ENCODE data around the gene CEP128. TPM values are rescaled to one million over a fixed set of nuclear protein-coding genes. Genes with fewer than 3 reads are reported as not detected.

Gene CEP128
- total RNA-seq, 6 experiments from 2014 or later, result 4.8 to 10.3 (median 8.8) TPM

- Mint-ChIP-seq H3K36me3 (ENCODE audit: low read depth) (peaks cover 6% of the 10 kb centered on the region; the same call in 1 of the 2 replicates), H3K4me1 (ENCODE audit: low read depth) (0 out of 2 replicates have a peak, but pooled peaks cover 4% of the 10 kb centered on the region), H3K9me3 (no peaks in the 10 kb centered on the region), H3K27me3 (ENCODE audit: insufficient read depth) (peaks cover 2% of the 10 kb centered on the region; the same call in 1 of the 2 replicates), H3K4me3 (no peak overlapping the region), H3K27ac (no peak overlapping the region)
- no peak for TF ChIP-seq CTCF (IDR thresholded peaks at IDR 0.05)
- DNase-seq, result no peak
These were observed 455.8 kb downstream of the CEP128 start for GRCh38 chr14:80485764-80486163.

- Mint-ChIP-seq H3K27ac (no peak overlapping the region), H3K4me3 (no peak overlapping the region), H3K9me3 (no peaks in the 10 kb centered on the region), H3K4me1 (ENCODE audit: low read depth) (peaks cover 5% of the 10 kb centered on the region), H3K36me3 (ENCODE audit: low read depth) (peaks cover 6% of the 10 kb centered on the region; the same call in 1 of the 2 replicates), H3K27me3 (ENCODE audit: insufficient read depth) (peaks cover 2% of the 10 kb centered on the region; the same call in 1 of the 2 replicates)
- DNase-seq, result no peak
- no peak for TF ChIP-seq CTCF (IDR thresholded peaks at IDR 0.05)
These were observed 458.2 kb downstream of the CEP128 start for GRCh38 chr14:80483331-80483730.

- no peak for TF ChIP-seq CTCF (IDR thresholded peaks at IDR 0.05)
- Mint-ChIP-seq H3K36me3 (ENCODE audit: low read depth) (peaks cover 7% of the 10 kb centered on the region), H3K4me1 (ENCODE audit: low read depth) (peaks cover 50% of the 10 kb centered on the region), H3K27ac (peak overlapping the region; percentile 81), H3K4me3 (peak overlapping the region; percentile 48), H3K27me3 (ENCODE audit: insufficient read depth) (peaks cover 2% of the 10 kb centered on the region; the same call in 1 of the 2 replicates), H3K9me3 (no peaks in the 10 kb centered on the region)
- peak; percentile 29 for DNase-seq
These were observed 464.0 kb downstream of the CEP128 start for GRCh38 chr14:80477388-80478160.

- peak overlapping the region; percentile 56 for H3K27ac Mint-ChIP-seq
These were observed 466.5 kb downstream of the CEP128 start for GRCh38 chr14:80475074-80475473.

More at GRCh38 chr14:80475074-80475473, 466.5 kb downstream of the CEP128 start:
- TF ChIP-seq CTCF (IDR thresholded peaks at IDR 0.05), result no peak
- Mint-ChIP-seq H3K36me3 (ENCODE audit: low read depth) (peaks cover 19% of the 10 kb centered on the region), H3K4me3 (peak overlapping the region; percentile 27), H3K27me3 (ENCODE audit: insufficient read depth) (no peaks in the 10 kb centered on the region), H3K4me1 (ENCODE audit: low read depth) (peaks cover 50% of the 10 kb centered on the region), H3K9me3 (peaks cover 8% of the 10 kb centered on the region)
- DNase-seq, result peak; percentile 50

Measured in HFFc6 (cell line).